Neural progenitor cell (in vitro differentiated cells): ENCODE results near the gene NOBOX.

Source experiments
- EZH2 ChIP-seq: fragments of 200-600 bp; sonication (generic); IDR thresholded peaks from 2 replicates; pipeline ENCODE4 v1.6.1; 2017; ENCODE audit warnings: antibody characterized with exemption, mild to moderate bottlenecking, moderate library complexity
- EZH2phosphoT487 ChIP-seq: fragments of 200-600 bp; sonication (generic); IDR thresholded peaks from 2 replicates; pipeline ENCODE4 v1.6.1; 2017; ENCODE audit warnings: antibody characterized with exemption
- TF ChIP-seq, protein P1 (sequence below): fragments of 200-600 bp; sonication (generic); IDR thresholded peaks from 2 replicates; pipeline ENCODE4 v1.5.1; 2017; ENCODE audit warnings: antibody characterized with exemption, mild to moderate bottlenecking

DNA sequence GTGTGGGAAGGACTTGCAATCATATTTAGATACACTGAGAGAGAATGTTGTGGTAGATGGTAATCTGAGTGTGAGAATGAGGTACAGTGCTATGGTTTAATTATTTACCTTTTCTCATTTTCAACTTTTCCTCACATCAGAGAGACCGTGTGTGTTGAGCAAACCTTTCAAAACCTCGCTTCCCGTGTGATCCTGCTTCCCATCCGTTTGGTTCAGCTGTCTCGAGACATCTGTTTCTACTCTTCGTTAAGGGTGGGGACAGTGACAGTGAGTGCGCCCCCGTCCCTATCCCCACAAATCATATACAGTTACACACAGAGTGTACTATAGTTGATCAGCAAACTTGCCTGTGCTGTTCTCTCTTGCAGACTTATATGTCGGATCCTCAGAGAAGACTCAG lies 33.0 kb upstream of the NOBOX start:
- TF ChIP-seq, protein P1, sequence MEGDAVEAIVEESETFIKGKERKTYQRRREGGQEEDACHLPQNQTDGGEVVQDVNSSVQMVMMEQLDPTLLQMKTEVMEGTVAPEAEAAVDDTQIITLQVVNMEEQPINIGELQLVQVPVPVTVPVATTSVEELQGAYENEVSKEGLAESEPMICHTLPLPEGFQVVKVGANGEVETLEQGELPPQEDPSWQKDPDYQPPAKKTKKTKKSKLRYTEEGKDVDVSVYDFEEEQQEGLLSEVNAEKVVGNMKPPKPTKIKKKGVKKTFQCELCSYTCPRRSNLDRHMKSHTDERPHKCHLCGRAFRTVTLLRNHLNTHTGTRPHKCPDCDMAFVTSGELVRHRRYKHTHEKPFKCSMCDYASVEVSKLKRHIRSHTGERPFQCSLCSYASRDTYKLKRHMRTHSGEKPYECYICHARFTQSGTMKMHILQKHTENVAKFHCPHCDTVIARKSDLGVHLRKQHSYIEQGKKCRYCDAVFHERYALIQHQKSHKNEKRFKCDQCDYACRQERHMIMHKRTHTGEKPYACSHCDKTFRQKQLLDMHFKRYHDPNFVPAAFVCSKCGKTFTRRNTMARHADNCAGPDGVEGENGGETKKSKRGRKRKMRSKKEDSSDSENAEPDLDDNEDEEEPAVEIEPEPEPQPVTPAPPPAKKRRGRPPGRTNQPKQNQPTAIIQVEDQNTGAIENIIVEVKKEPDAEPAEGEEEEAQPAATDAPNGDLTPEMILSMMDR: no peak
- TF ChIP-seq EZH2 (no peak), EZH2phosphoT487 (no peak)
